ENCODE data around the gene LZTFL1.

LZTFL1 gene

DNA sequence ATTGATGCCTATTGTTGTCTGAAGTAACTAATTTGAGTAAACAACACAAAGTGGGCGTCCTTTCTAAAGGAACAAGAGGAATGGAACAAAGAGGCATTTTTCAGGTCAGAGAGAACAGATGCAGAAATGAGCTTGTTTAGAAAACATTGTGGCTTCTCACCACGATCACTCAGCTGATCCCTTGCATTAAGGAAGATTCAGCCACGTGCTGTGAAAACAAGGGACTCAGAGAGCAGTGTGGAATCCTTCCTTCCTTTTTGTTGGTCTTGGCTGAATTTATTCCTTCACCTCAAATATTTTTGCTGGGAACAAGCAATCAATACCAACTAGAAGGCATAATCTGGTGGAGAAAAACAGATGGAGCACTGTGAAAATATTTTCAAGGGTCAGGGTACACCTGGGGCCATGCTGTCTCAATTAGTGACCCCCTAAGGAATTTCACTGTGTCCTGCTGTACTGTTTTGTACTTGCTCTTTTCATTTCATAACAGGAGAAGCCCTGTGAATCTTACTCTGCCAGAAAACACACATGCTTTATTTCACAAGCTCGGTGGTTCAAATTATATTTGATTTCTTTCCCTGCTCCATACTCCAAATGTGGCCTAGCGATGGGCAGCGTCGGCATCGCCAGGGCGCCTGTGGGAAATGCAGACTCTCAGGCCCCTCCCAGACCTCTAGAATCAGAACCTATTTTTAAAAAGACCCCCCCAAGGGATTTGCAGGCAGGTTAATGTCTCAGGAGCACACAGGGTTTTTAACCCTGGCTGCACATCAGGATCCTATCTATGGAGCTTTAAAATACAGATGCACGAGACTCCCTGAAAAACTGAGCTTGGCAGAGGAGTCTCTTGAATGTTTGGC is 34.0 kb downstream of the LZTFL1 start:
- no peak for DNase-seq (ENCODE audit: low spot score)

DNA sequence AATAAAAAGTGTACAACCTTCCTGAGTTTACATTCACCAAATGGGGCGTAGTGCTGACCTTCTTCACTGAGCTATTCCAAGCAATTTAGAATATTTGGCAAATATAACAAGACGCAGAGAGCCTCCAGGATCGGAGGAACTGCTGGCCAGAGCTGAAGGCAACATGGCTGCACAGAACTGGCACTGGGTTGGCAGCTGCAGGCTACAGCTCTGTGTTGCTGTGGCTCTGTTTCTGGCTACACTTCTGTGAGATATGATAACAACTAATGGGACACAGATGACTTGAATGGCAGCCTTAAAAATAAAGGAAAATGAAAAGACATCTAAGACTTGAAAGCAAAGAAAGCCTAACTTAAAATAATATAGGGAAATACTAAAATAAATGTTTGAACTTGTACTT is 34.8 kb downstream of the LZTFL1 start:
- DNase-seq (ENCODE audit: low spot score): no peak

DNA sequence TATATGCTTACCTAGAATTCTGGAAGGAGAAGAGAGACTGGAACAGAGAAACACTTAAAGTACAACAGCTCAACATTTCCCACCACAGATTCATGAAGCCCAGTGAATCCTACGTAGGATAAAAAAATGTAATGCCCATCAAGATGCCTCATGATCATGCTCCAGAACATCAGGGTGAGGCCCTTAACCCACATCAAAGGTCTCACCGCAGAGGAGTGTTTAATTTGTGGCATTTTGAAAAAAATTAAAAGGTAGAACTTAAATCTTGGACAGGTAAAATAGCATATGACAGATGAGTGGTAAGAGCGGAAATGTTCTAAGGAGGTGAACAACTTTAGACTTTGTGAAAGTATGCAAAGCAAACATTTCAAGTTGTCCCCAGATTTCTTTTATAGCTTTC is 35.8 kb downstream of the LZTFL1 start:
- no peak for DNase-seq (ENCODE audit: low spot score)

DNA sequence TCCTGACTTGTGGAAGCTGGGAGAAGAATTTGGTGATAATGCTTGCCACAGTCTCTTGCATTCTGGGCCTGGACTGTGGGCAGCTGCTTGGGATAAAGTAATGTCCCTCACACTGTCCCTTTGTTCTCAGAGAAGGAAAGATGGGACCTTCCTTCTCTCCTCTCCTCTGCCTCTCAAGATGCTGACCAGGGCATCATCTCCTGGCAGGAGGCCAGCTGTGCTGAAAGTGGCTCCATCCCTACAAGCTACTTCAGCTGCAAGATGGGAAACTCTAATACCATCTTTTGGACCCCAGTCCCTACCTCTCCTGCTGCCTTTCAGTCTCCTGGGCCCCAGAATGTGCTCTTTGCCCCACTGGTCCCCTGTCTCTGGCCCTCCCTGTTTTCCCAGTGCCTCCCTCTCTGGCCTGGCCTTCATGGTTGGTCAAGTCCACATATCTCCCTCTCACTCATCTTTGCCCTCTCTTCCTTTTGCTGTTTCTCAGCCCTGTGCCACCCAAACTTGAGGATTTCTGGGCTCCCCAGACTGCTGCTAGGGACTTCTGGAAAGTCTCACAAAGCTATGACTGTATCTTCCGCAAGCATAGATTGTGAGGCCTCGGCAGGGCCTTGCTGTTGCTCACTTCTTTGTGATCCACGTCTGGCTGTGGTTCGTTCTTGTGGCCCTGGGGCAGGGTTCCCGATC is 38.5 kb downstream of the LZTFL1 start:
- no peak for DNase-seq (ENCODE audit: low spot score)

DNA sequence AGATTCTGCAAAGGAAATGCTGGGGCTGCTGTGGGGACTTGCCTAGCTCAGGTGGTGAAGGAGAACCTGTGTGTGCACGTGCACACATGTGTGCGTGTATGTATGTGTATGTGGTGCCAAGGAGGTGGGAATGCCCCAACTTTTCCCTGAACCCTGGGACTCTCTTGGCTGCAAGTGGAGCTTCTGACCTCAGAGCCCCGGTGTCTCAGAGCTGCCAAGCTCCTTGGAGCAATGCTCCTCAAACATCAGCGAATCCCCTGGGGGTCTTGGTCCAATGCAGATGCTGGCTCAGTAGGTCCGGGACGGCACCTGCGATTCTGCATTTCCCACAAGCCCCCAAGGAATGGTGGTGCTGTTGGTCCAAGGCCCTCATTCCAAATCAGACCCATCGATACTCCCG is 39.8 kb downstream of the LZTFL1 start:
- no peak for DNase-seq (ENCODE audit: low spot score)

DNA sequence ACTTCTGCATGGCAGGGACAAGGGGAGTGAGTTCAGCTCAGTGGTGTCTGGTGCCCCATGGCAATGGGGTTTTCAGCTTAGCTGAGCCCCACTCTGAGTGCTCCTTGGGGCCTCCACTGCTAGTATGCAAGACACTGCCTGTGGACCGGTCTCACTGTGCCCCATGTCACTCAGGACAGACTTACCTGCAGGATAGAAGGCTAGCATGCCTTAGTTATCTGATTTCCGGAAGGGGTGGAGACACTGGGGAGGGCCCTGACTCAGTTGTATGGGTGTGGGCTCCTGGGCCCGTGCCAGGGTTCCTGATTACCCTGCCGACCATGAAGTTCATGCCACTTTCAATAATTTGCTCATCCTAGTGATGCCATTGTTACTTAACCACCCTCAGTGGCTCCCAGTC is 41.3 kb downstream of the LZTFL1 start:
- DNase-seq (ENCODE audit: low spot score): no peak

DNA sequence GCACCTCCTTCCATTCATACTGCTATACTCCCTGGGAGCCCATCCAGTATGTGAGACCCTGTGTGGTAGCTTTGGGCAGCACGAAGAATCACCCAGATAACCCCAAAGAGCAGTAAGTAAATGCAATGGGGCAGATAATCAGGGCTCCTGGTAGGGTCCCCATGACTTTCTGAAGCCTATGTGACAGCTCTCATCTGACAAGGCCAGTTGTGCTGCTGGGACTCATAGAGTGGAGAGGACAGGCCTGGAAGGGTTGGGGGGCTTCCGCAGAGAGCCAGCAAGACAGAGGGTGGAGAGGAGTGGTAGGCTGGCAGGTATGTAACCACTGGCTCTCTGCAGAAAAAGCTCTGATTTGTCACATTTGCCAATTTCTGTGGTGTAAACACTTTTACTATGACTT is 42.3 kb downstream of the LZTFL1 start:
- no peak for DNase-seq (ENCODE audit: low spot score)

DNA sequence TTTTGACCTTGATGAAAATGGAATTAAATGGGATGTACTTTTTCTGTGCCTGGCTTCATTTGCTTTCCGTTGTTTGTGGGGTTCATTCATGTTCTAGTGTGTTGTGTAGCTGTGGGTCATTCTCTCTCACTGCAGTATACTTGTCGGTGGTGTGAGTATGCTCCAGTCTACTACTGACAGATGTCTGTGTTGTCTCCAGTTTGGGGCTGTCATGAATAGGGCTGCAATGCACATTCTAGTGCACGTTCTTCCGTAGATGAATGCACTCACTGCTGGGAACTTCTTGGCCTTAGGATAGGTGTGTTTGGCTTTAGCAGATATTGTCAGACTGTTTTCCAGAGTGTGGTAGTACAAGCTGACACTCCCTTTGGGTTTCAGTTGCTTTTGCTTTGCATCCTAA is 43.9 kb downstream of the LZTFL1 start:
- DNase-seq (ENCODE audit: low spot score): no peak

DNA sequence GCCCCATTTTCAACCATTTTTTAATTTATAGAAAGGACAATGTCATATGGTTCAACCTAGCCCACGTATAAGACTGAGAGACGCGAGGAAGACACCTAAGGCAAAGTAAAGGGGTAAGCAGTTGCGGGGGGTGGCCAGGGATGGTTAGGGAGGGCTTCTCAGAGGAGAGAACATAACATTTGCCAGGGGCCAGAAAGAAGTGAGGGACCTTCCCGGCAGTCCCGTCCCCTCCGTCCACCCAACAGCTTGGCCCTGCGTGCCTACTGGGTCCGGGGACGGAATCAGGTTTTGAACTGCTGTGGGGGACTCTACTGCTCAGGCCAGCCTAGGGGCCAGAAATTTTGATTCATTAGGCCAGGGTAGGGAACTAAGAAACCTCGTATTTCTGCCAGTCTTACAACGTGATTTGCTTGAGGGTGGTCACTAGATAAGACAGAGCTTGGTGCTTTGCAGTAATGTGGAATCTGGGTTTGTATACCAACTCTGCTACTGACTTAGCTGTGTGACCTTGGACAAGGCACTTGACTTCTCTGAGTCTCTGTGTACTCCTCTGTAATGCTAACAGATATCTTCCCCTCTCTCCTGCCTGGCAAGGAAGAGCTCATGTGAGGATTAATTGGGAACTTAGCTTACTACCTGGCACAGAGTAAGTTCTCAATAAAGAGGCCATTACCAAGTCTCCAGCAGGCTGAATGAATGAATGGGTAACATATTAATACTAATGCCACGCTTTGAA is 44.8 kb downstream of the LZTFL1 start:
- no peak for DNase-seq (ENCODE audit: low spot score)

DNA sequence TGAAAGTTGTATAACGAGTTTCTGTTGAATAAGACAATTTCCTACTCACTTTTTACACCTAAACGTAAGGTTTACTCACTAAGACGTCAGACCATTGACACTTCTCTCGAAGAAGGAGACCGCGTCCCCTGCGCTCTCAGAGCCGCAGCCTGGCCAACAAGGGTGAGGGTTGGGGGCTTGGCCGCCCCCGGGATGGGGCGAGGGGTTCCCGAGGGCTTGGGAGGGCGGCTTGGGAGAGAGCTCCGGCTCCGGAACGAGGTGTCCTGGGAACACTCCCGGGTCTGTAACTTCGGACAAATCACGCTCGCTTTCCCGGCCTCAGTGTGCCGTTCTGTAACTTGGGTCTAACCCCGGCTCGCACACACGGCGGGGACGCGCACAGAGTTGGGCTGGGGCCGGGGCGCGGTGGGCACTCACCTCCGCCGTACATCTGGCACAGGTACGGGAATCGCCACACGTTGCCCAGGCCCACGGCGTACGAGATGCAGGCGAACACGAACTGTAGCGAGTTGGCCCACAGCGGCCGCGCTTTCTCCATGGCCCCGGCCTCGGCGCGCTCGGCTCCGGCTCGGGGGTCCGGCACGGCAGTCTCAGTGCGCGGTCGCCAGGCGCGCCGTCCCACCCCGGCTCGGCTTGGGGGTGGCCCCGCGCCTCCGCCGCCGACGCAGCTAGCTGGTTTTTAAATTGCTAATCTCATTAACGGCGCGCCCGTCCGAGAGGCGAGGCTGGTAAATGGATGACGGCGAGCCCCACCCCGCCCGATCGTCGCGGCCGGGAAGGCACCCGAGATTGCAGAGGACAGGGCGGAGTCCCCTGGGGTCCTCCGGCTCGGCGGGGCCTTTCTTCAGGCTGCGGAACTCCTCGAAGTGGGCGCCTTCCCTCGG is 45.8 kb downstream of the LZTFL1 start, which contains the start of gene SLC6A20:
Gene SLC6A20 (minus strand): TSS at position 655 of the 884 bp plus-strand sequence. CDS start 117 bp downstream, at position 538.
- no peak for DNase-seq (ENCODE audit: low spot score)

DNA sequence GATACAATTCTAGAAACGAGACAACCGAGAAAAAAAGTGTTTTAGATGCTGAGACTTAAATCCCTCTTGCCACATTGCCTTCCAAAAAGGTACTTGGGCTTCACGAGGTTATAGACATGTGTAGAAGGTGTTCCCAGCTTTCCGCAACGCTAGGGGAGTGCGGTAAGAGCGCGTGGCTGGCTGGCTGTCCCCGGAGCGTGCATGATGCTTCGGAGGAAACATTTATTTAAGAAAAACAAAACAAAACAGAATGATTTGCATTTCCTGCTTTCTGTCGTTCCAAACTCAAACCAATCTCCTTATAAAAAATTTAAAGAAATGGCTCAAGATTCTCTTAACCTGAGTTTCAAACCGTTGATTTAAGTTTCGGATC is 46.4 kb downstream of the LZTFL1 start:
- DNase-seq (ENCODE audit: low spot score): no peak

DNA sequence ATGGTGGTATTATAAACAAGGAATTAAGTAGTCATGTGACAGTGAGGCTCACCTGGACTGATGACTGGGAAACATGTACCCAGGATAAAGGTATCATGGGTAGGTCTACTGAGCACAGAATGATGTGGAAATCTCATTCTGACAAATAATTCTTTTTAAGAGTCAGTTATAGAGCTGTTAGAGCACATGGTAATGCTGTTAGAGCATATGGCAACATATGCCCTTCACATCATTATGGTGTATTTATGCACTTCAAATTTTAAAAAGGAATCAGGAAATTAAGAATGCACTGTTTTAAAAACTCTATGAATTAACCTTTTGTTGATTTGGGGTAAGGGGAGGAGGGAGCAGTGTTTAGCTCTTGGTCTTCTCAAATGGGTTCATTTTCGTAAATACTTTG is 47.3 kb downstream of the LZTFL1 start:
- DNase-seq (ENCODE audit: low spot score): no peak

DNA sequence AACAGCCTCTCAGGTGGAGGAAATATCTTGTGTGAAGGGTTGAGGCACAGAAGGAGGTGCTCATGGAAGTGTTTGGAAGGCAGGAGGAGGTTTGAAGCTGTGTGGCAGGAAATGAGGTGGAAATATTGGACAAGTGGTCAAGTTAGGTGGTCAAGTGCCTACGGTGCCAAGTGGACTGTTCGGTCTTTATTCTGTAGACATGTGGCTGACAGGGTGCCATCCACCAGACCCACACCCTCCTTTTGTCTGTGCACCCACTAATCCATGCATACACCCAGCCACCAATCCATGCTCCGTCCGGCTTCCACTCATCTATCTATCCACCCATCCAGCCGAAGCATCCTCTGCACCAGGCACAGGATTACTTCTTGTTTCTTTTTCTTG is 47.8 kb downstream of the LZTFL1 start:
- no peak for DNase-seq (ENCODE audit: low spot score)

DNA sequence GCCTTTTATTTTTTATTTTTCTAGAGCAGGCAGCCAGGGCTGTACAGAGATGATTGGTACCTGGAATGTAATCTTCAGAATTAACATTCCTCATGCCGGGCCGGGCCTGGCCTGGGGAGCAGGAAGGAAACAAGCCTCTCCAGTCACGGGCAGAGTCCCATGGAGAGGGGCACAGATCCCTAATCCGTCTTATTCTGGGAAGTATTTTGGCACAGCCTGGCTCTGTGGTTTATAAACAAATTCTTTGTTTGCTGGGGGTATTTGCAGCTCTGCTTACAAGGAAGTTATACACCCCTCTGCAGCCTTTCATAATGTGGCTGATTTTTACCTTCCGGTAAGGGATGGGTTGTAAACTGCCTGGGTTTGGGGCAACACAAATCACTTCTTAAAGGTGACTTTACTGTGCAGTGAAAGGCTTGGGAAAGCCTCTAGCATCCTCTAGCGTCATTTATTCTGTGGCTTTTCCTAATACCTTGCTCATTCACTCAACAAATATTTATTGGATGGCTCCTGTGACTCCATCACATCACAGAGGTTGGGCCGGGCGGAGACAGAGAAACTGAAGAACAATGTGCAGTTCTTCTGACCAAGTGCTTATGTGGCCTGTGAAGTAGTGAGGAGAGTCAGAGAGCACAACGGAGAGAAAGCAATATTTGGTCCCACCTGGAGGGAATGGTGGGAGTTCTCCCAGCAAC is 48.3 kb downstream of the LZTFL1 start:
- no peak for DNase-seq (ENCODE audit: low spot score)

DNA sequence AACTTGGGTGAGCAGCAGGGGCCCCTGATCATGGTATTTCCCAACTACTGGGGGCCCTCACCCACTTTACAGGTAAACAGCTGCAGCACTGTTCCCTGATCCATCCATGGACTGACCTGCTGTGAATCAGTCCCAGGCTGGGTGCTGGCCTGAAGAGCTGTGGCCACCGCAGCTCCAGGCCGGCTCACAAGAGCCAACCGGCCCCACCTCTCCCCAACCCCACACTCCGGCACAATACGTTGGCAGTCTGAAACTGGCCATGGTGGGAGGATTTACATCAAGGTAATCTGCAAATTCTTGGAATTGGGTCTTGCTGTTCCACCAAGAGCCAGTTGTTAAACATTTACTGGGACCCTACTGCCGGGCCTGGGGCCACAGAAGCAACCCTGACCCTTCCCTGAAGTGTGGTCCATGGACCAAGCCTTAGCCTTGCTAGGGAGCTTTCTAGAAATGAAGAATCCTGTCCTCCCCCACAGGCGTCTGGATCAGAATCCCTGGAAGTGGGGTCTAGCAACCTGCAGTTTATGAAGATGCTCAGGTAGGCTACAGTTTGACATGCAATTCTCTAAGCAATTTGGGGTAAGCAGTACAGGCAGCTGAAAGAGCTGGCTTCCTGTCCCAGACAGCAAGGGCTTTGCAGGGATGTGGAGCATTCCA is 49.3 kb downstream of the LZTFL1 start:
- DNase-seq (ENCODE audit: low spot score): no peak

DNA sequence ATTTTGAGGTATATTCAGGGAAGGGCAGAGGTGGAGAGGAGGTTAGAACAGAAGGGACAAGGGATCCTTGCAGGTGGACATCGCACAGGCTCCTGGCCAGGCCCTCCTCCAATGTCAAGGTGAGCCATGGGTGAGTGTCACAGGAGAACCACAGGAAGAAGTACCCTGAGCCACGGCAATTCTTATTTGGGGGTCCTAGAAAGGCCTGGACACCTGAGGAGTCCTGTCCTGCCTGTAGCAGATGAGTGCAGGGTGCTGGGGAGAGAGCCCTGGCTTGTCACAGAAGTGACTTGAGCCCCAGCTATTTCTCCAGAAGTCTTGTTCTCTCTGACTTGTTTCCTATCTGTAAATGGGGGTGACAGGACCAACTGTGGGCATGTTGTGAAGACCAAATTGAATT is 49.9 kb downstream of the LZTFL1 start:
- no peak for DNase-seq (ENCODE audit: low spot score)

DNA sequence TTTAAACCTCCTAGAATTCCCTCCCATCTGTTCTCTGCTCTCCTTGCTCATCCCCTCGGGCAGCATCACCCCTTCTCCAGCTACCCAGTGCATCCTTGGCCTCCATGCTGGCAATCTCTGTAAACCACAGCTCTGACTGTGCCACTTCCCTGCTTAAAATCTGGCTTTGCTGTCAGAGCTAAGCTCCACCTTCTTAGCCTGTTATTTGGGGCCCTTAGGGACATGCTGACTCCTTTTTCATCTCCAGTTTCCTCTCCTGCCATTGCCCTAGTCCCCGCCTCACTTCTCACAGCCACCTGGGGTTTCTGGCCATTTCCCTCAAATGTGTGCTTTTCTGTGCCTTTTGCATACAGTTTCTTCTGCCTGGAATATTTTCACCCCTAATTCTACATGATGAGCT is 51.3 kb downstream of the LZTFL1 start:
- no peak for DNase-seq (ENCODE audit: low spot score)

DNA sequence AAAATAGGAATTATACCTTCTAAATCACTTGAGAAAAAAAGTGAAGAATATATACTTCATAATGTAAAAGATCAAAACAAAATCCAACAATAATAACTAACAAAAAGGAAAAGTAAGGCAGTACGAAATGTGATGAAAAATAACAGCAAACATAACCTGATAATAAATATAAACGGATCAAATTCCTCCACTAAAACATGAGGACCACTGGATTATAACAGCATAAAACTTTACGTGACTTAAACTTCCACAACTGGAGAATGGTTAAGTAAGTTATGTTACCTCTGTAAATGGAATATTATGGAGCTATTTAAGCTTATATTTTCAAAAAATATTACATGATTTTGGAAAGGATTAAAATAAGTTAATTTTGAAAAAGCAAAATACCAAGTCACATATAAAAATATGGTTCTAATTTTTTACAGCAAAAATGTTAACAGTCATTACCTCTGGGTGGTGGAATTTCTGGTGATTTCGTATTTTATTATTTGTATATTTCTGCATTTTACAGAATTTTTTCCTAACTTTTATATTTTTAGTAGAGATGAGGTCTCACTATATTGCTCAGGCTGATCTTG is 52.6 kb downstream of the LZTFL1 start:
- DNase-seq (ENCODE audit: low spot score): no peak

DNA sequence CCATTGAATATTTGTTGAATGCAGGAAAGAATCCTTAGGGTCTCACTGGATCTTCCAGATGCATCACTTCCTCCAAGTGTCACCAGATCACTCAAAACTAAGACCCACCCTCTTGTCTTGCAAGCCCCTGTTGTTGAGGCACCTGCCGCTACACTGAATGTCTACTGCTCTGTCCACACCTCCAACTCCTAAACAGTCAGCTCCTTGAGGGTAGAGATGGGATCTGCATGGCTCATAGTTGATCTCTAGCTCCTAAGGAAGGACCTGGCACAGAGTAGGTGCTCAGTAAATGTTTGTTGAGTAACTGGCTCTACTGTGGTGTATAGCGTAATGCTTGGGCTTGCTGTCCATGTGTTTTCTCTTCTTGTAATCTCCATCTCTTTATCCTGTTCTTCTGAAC is 54.4 kb downstream of the LZTFL1 start:
- DNase-seq (ENCODE audit: low spot score): no peak

DNA sequence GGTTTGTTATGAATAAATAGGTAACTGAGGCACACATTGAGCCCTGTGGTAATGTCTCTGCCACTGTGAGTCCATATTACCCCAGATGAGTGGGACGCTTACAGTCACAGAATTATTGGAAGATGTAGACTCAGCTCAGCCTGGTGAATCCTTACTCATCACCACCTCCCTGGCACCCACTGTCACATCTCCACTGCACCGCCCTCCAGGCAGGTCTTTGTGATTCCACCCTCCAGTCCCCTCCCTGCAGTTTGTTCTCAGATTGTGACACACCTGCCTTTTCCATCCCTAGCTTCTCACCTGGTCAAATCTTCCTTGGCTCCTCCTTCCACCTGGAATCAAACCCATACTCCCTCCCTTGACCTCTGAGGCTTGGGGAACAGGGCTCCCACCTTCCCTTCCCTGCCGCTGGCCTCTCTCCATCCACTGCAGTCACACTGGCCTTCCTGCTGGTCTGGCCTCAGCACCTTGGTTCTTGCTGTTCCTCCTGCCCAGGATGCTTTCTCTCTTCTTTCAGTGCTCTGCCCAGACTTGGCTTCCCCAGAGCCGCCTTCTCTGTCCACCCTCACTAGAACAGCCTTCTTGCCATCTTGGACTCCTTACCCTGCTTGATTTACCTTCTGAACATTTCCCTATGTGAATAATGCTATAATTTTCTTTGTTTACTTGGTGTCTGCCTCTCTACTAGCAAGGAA is 55.0 kb downstream of the LZTFL1 start:
- no peak for DNase-seq (ENCODE audit: low spot score)
